DMS79 treated with DMSO at 0.1 percent for 48 hours (cell line): ENCODE data around the gene MARCHF7.
"Not testable (repeated sequence)": the region's sequence is repeated elsewhere in the genome, so short reads cannot be mapped to it uniquely, and the experiment has no call there.

ENCODE experiments used
- DNase-seq: peaks from one replicate; lab custom pipeline; 2025; lab: John Stamatoyannopoulos, UW

Gene MARCHF7

GRCh38 chr2:159720676-159721075 is 8.4 kb downstream of the MARCHF7 start:
- DNase-seq, result no peak

DNA sequence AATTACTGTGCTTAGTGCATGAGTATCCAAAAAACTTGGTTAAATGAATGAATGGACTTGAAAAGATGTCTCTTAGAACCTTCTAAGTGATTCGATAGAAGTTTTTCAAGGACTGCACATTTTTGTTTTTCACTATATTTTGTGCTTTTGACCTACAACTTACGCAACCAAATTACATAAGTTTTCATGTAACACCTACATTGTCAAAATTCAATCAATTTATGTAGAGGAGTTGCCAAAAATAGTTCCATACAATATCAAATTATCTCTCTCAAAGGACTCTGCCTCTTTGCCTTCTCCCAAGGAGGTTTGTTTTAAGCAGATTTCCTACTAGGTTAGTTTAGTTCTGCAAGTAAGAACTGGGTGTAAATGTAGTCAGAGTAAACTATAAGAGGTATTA is 10.3 kb downstream of the MARCHF7 start:
- no peak for DNase-seq

DNA sequence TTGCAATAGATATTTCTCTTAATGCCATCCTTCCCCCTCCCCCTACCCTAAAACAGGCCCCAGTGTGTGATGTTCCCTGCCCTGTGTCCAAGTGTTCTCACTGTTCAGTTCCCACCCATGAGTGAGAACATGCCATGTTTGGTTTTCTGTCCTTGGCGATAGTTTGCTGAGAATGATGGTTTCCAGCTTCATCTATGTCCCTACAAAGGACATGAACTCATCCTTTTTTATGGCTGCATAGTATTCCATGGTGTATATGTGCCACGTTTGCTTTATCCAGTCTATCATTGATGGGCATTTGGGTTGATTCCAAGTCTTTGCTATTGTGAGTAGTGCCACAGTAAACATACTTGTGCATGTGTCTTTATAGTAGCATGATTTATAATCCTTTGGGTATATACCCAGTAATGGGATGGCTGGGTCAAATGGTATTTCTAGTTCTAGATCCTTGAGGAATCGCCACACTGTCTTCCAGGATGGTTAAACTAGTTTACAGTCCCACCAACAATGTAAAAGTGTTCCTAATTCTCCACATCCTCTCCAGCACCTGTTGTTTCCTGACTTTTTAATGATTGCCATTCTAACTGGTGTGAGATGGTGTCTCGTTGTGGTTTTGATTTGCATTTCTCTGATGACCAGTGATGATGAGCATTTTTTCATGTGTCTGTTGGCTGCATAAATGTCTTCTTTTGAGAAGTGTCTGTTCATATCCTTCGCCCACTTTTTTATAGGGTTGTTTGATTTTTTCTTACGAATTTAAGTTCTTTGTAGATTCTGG is 12.7 kb downstream of the MARCHF7 start:
- DNase-seq, result not testable (repeated sequence)

DNA sequence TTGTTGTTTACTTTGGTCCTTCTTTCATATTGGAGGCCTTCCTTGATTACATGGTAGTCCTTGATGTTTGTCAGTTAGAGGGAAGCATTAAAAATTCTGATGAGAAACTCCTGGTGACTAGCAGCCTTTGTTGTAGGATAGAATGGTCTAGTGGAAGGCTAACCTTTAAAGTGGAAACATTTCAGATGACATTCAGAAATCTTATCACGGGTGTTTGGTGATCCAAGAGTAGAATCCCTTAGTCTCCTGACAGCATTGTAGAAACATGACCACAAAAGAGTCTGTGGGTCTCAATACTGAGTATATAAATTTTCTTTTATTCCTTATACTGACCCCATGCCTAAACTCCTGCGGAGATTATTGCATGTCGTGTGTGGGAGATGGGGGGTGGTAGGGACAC is 13.4 kb downstream of the MARCHF7 start:
- DNase-seq, result no peak

- no peak for DNase-seq
These were observed 16.3 kb downstream of the MARCHF7 start for GRCh38 chr2:159728629-159729028.

DNA sequence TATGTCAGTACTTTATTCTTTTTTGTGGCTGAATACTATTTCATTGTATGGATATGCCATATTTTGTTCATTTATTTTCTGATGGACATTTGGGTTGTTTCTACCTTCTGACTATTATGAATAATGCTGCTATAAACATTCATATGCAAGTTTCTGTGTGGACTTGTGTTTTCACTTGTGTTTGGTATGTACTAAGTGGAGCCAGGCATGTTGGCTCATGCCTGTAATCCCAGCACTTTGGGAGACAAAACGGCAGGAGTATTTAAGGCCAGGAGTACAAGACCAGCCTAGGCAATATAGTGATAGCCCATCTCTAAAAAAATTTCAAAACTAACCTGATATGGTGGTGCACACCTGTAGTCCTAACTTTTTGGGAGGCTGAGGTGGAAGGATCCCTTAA is 23.3 kb downstream of the MARCHF7 start:
- DNase-seq, result no peak

DNA sequence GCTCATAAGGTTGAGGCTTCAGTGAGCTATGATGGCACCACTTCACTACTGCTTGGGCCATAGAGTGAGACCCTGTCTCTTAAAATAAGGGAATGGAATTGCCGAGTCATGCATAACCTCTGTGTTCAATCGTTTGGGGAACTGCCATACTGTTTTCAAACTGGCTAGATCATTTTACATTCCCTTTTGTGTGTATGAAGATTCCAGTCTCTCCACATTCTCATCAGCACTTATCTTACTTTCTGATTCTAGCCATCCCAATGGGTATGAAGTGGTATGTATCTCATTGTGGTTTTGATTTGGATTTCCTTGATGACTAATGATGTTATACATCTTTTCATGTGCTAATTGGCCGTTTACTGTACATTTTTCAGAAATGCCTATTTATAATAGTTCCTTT is 23.7 kb downstream of the MARCHF7 start:
- no peak for DNase-seq

DNA sequence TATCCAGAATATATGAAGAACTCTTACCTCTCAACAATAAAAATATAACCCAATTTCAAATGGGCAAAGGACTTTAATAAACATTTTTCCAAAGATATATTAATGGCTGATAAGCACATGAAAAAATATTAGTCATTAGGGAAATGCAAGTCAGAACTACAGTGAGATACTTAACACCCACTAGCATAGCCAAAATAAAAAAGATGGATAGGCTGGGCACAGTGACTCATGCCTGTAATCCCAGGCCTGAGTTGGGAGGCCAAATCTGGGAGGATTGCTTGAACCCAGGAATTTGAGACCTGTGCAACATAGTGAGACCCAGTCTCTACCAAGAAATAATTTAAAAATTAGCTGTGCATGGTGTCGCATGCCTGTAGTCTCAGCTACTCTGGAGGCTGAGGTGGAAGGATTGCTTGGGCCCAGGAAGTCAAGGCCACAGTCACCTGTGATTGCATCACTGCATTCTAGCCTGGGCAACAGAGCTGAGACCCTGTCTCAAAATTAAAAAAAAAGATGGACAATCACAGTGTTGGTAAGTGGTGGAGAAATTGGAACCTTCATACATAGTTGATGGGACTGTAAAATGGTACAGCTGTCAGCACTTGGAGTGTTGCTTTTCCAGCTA is 25.1 kb downstream of the MARCHF7 start:
- no peak for DNase-seq

- no peak for DNase-seq
These were observed 25.6 kb downstream of the MARCHF7 start for GRCh38 chr2:159737917-159738296.

GRCh38 chr2:159738509-159739390 is 26.4 kb downstream of the MARCHF7 start:
- no peak for DNase-seq

GRCh38 chr2:159742846-159743245 is 30.5 kb downstream of the MARCHF7 start:
- DNase-seq, result no peak

- no peak for DNase-seq
These were observed 32.1 kb downstream of the MARCHF7 start for GRCh38 chr2:159744363-159744762.

DNA sequence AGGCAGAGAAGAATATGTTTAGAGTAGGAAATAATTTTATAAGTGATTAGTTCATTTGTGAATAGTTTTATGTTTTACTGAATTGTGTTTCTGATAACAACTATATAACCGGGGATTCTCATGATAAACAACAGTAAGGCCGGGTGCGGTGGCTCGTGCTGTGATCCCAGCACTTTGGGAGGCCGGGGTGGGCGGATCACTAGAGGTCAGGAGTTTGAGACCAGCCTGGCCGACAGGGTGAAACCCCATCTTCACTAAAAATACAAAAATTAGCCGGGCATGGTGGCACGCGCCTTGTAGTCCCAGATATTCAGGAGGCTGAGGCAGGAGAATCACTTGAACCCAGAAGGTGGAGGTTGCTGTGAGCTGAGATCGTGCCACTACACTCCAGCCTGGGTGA is 32.9 kb downstream of the MARCHF7 start:
- not testable (repeated sequence) for DNase-seq

DNA sequence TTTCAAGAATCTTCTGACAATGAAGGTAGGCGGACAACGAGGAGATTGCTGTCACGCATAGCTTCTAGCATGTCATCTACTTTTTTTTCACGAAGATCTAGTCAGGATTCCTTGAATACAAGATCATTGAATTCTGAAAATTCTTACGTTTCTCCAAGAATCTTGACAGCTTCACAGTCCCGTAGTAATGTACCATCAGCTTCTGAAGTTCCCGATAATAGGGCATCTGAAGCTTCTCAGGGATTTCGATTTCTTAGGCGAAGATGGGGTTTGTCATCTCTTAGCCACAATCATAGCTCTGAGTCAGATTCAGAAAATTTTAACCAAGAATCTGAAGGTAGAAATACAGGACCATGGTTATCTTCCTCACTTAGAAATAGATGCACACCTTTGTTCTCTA is 35.8 kb downstream of the MARCHF7 start:
- no peak for DNase-seq

- DNase-seq, result no peak
These were observed 38.6 kb downstream of the MARCHF7 start for GRCh38 chr2:159750873-159751272.

- no peak for DNase-seq
These were observed 41.5 kb downstream of the MARCHF7 start for GRCh38 chr2:159753797-159754196.

DNA sequence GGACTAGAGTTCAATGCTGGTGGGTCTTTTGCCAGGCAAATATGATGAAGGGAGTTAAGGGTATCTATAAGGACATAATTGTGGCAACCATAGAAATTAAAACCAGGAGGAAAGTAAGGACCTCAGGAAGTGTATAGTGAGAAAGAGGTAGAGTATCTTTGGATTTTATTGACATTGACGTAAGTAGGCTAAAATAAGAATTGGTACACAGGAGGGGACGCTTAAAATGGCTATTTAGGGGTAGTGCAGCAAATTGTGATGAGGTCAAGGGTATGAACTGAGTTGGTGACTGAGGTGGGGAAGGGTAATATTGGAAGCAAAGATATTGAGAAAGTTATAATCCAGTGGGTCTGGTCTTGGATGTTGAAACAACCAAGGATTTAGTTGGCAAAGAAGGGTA is 42.7 kb downstream of the MARCHF7 start:
- DNase-seq, result no peak

- DNase-seq, result no peak
These were observed 43.5 kb downstream of the MARCHF7 start for GRCh38 chr2:159755788-159756187.

GRCh38 chr2:159758239-159758638 is 45.9 kb downstream of the MARCHF7 start:
- DNase-seq, result no peak

DNA sequence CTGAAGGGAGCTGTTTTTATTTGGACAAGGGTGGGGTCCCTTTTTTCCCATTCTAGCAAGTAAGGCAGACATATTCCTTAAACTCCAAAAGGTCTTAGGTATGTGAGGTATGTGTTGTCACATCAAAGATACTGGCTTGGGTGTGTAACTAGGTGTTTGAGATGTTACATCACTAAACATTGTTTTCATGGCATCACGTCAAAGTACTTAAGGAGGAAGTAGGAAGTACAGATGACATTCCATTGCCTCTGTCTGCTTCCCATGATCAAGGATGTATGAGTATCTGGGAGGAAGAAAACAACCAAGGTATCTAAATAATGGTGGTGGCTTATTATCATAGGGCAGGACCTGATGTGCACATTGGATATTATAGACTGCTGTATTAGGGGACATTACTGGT is 46.4 kb downstream of the MARCHF7 start:
- DNase-seq, result no peak

- DNase-seq, result no peak
These were observed 47.3 kb downstream of the MARCHF7 start for GRCh38 chr2:159759577-159759976.

DNA sequence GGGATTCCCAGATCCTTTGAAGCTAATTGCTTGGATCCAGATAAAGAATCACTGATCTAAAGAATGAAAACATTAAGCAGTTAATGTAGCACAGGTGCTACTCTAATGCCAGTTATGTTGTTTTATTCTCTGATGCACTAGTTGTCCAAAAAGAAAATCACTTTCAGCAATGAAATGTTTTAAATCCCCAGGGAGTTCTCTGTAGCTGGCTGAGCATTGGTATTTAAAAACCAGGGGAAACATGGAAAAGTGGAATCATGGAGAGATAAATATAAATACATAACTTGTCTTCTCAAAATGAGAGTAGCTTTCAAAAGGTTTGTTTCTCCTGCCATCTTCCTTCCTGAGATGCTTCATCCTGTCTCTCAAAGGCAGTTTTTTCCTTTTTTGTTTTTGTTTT is 48.0 kb downstream of the MARCHF7 start:
- no peak for DNase-seq

DNA sequence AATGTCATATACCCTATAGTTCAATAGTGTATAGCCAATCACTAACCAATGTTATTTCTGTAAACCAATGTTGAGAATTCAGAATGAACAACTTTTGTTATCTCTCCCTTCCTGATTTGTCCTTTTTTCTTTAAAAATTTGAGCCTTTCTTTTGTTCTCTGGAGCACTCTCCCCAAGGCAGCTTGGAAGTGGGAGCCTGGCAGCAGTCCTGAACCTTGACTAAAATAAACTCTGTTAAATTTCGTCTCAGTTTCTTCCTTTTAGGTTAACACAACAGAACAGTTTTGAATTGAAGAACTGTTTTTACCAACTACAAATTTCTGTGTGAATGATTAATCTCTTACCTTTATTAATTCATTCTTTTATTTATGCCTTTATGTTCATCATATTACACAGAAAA is 49.8 kb downstream of the MARCHF7 start:
- no peak for DNase-seq
